Vagina (tissue), 2 donors: ENCODE results near the gene EDRF1. TPM values are rescaled to one million over a fixed set of nuclear protein-coding genes. Genes with fewer than 3 reads are reported as not detected.

Source experiments
- DNase-seq, 2 donors: peaks; one replicate each; pipeline ENCODE4 v3.0.0-alpha.2; 2017; ENCODE audit errors: extremely low spot score in 2 of 2
- H3K27ac ChIP-seq: fragments of 200-600 bp; sonication (generic); one replicate; pipeline ENCODE4 v1.5.1; 2019
- H3K27me3 ChIP-seq: fragments of 200-600 bp; sonication (generic); one replicate; pipeline ENCODE4 v1.5.1; 2019
- H3K36me3 ChIP-seq, 2 donors: fragments of 200-600 bp; sonication (generic); one replicate each; pipeline ENCODE4 v1.5.1; 2017 to 2019
- H3K4me1 ChIP-seq: fragments of 200-600 bp; sonication (generic); one replicate; pipeline ENCODE4 v1.5.1; 2019
- H3K4me3 ChIP-seq, 2 donors: fragments of 200-600 bp; sonication (generic); 1 replicate in 1 of 2; 2 replicates in 1 of 2; pipeline ENCODE4 v1.5.1; 2016 to 2019
- H3K9me3 ChIP-seq: fragments of 200-600 bp; sonication (generic); one replicate; pipeline ENCODE4 v1.5.1; 2019
- POLR2A ChIP-seq, 2 donors: fragments of 450-650 bp; IDR thresholded peaks; one replicate each; pipeline ENCODE4 v1.6.1; 2017; ENCODE audit warnings: antibody characterized with exemption in 2 of 2, mild to moderate bottlenecking in 2 of 2, moderate library complexity in 2 of 2
- POLR2AphosphoS5 ChIP-seq, 2 donors: sonication (generic); formaldehyde crosslinking; IDR thresholded peaks; one replicate each; pipeline ENCODE4 v1.9.0; 2017; ENCODE audit warnings: antibody characterized with exemption in 2 of 2, mild to moderate bottlenecking in 2 of 2, low read depth in 1 of 2; ENCODE audit not compliant: insufficient read depth in 1 of 2
- intact Hi-C: fragments of 100-400 bp; cut with DNase I; formaldehyde crosslinking; loops from one replicate; pipeline ENCODE4 v1.15.1; 2023
- total RNA-seq: library from RNA; depleted of rRNA; stranded (reverse); fragments of >200 nt; gene quantifications from one replicate; pipeline ENCODE4 v1.2.3, GENCODE V29; 2016
- TF ChIP-seq, protein P1 (sequence below), 3 experiments: fragments of 450-650 bp in 2 of 3; fragments of 200-600 bp in 1 of 3; sonication (generic) in 1 of 3; IDR thresholded peaks; one replicate each; pipeline ENCODE4 v1.5.1; 2017 to 2019; ENCODE audit warnings: antibody characterized with exemption in 3 of 3, mild to moderate bottlenecking in 2 of 3, moderate library complexity in 2 of 3

The EDRF1 gene
- total RNA-seq, 1 donor from 2014 or later = 16.5 TPM

DNA sequence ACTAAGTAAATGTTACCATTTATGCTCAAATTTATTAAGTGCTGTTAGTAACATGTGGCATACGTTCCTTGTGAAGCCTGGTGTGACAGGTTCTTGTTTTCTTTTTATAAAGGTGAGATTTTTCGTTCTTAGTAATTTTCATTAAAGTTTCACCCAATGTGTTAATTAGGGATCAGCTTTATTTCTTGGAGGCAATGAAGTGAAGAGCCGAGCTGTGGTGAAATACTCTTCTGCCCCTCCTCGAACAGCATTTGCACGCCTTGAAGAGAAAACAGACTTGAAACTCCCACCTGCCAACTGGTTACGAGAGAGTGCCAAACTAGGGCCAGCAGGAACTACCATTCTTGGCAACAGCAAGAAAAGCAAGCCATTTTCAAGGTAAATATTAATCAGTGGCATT is 1.5 kb downstream of the EDRF1 start:
- H3K4me1 ChIP-seq = peaks cover 22% of the 10 kb centered on the region
- H3K27ac ChIP-seq = no peak overlapping the region
- DNase-seq = no peak
- H3K27me3 ChIP-seq = no peaks in the 10 kb centered on the region
- H3K36me3 ChIP-seq = peaks cover 0 to 45% of the 10 kb centered on the region in 2 donors
- no peaks in the 10 kb centered on the region for H3K9me3 ChIP-seq
- no peak overlapping the region for H3K4me3 ChIP-seq
- no peak for TF ChIP-seq POLR2A (IDR thresholded peaks at IDR 0.05)
- TF ChIP-seq, protein P1, sequence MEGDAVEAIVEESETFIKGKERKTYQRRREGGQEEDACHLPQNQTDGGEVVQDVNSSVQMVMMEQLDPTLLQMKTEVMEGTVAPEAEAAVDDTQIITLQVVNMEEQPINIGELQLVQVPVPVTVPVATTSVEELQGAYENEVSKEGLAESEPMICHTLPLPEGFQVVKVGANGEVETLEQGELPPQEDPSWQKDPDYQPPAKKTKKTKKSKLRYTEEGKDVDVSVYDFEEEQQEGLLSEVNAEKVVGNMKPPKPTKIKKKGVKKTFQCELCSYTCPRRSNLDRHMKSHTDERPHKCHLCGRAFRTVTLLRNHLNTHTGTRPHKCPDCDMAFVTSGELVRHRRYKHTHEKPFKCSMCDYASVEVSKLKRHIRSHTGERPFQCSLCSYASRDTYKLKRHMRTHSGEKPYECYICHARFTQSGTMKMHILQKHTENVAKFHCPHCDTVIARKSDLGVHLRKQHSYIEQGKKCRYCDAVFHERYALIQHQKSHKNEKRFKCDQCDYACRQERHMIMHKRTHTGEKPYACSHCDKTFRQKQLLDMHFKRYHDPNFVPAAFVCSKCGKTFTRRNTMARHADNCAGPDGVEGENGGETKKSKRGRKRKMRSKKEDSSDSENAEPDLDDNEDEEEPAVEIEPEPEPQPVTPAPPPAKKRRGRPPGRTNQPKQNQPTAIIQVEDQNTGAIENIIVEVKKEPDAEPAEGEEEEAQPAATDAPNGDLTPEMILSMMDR (IDR thresholded peaks at IDR 0.05) = no peak
- TF ChIP-seq POLR2AphosphoS5 (IDR thresholded peaks at IDR 0.05; ENCODE audit: insufficient read depth in 1 of 2, low read depth in 1 of 2) = no peak
- intact Hi-C loops = no loop called here

DNA sequence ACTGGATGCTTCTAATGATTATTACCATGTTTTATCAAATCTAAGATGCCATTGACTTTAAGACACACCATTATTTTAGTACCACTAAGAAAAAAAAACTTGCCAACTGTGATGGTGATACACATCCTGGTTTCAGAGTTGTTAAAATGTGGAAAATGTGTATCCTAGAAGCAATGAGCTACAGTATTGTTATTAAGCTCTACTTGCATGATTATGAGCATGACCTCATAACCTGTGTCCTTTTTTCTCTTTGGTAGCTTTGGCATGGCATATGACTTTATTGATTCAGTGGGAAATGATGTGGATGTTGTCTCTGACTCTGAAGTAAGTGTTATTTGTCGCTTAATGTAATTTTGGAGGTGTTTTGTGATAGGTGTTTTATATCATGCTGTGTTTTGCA is 3.3 kb downstream of the EDRF1 start:
- no peak for TF ChIP-seq POLR2AphosphoS5 (IDR thresholded peaks at IDR 0.05; ENCODE audit: insufficient read depth in 1 of 2, low read depth in 1 of 2)
- TF ChIP-seq POLR2A (IDR thresholded peaks at IDR 0.05) = no peak
- TF ChIP-seq, protein P1 (IDR thresholded peaks at IDR 0.05) = no peak
- intact Hi-C loops = no loop called here
- Histone ChIP-seq H3K27me3 (no peaks in the 10 kb centered on the region), H3K9me3 (no peaks in the 10 kb centered on the region), H3K27ac (no peak overlapping the region), H3K4me1 (peaks cover 22% of the 10 kb centered on the region), H3K36me3 (peaks cover 0 to 63% of the 10 kb centered on the region in 2 donors), H3K4me3 (no peak overlapping the region)
- no peak for DNase-seq

DNA sequence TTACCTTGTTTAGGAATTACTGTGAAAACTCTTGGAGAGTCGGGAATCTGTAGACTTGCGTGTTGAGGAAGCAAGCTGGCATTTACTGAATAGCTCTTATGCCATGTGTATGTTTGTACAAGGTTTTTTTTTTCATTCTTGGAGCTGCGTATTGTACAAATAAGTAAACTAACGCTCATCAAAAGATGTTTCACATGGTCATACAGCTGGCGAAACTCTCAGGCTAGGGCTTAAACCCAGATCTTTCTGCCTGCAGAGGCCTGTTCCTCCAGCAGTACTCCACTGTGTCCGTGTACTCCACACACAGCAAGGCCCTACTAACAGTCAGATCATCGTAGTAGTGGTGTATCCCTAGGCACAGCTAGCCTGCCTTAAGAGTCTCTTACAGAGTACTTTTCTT is 7.4 kb downstream of the EDRF1 start:
- Histone ChIP-seq H3K27me3 (no peaks in the 10 kb centered on the region), H3K9me3 (no peaks in the 10 kb centered on the region), H3K27ac (no peak overlapping the region), H3K36me3 (peaks cover 0 to 94% of the 10 kb centered on the region in 2 donors), H3K4me3 (no peak overlapping the region), H3K4me1 (peaks cover 3% of the 10 kb centered on the region)
- intact Hi-C loops = no loop called here
- no peak for DNase-seq
- no peak for TF ChIP-seq POLR2AphosphoS5 (IDR thresholded peaks at IDR 0.05; ENCODE audit: insufficient read depth in 1 of 2, low read depth in 1 of 2)
- TF ChIP-seq POLR2A (IDR thresholded peaks at IDR 0.05) = no peak
- TF ChIP-seq, protein P1 (IDR thresholded peaks at IDR 0.05) = no peak

DNA sequence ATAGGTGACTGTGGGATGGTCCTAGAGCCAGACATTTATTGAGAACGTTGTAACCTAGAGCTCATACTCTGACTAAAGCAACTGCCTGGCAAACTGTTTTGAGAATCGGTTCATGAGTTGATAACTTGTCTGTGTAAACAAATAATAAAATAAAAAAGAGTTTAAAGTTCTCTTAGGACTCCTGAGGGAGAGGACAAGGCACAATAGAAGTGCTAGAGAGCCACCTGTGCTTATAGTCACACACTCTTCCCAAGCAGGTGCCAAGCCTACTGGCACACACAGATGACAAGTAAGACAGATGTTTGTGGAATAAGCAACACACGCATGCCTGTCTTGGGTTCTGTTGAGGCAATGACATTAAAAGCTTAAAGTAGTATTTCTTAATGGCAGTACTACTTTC is 7.9 kb downstream of the EDRF1 start:
- Histone ChIP-seq H3K27me3 (no peaks in the 10 kb centered on the region), H3K27ac (no peak overlapping the region), H3K4me1 (no peaks in the 10 kb centered on the region), H3K36me3 (peaks cover 0 to 92% of the 10 kb centered on the region in 2 donors), H3K9me3 (no peaks in the 10 kb centered on the region), H3K4me3 (no peak overlapping the region)
- TF ChIP-seq POLR2A (IDR thresholded peaks at IDR 0.05) = no peak
- TF ChIP-seq, protein P1 (IDR thresholded peaks at IDR 0.05) = no peak
- no peak for TF ChIP-seq POLR2AphosphoS5 (IDR thresholded peaks at IDR 0.05; ENCODE audit: insufficient read depth in 1 of 2, low read depth in 1 of 2)
- no peak for DNase-seq
- intact Hi-C loops = no loop called here

DNA sequence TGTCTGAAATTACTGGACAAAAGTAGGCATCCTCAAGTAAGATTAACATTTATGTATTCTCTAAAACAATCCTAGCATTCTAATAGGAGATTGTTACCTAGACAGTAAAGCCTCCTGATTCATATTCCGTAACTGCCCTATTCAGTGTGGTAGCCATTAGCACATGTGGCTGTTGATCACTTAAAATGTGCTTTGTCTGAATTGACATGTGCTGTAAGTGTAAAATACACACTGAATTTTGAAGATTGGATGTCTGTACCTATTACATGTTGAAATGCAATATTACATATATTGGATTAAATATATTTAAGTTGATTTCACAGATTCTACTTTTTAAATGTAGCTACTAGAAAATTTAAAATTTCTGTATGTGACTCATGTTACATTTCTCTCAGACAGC is 14.6 kb downstream of the EDRF1 start:
- Histone ChIP-seq H3K4me1 (no peaks in the 10 kb centered on the region), H3K4me3 (no peak overlapping the region), H3K36me3 (peaks cover 3 to 74% of the 10 kb centered on the region in 2 donors), H3K27ac (no peak overlapping the region), H3K27me3 (no peaks in the 10 kb centered on the region), H3K9me3 (no peaks in the 10 kb centered on the region)
- TF ChIP-seq POLR2A (IDR thresholded peaks at IDR 0.05) (no peak), POLR2AphosphoS5 (IDR thresholded peaks at IDR 0.05; ENCODE audit: insufficient read depth in 1 of 2, low read depth in 1 of 2) (no peak)
- TF ChIP-seq, protein P1 (IDR thresholded peaks at IDR 0.05) = no peak
- intact Hi-C loops = no loop called here
- no peak for DNase-seq
